Fibroblast of pulmonary artery (primary cell): ENCODE measurements around the gene POU2AF1.

ENCODE experiments used
- DNase-seq: peaks from one replicate; pipeline ENCODE4 v3.0.0-alpha.2; 2010; ENCODE audit warnings: low read depth
- H3K4me3 ChIP-seq: replicated peaks from 2 replicates; pipeline ENCODE4 v1.5.1; 2011; ENCODE audit warnings: low read depth, mild to moderate bottlenecking, control low read depth, low read length, moderate library complexity
- TF ChIP-seq, protein P1 (sequence below): IDR thresholded peaks from 2 replicates; pipeline ENCODE4 v1.5.1; 2011; ENCODE audit warnings: mild to moderate bottlenecking, control low read depth, low read length, inconsistent platforms; ENCODE audit errors: missing control alignments

POU2AF1 gene

DNA sequence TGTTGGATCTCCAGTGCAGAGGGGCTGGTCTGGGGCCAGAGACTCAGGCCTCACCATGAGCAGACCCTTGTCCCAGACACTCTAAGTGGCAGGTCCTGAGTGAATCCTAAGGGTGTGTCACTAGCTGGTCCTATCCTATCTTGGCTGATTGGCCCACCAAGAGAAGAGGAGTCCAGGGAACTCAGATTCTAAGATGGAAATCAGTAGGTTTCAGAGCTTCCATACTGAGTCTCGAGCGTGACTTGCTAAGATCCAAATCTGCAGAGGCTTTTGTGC, 10.9 kb downstream of the POU2AF1 start:
- H3K4me3 ChIP-seq: no peak overlapping the region
- TF ChIP-seq, protein P1, sequence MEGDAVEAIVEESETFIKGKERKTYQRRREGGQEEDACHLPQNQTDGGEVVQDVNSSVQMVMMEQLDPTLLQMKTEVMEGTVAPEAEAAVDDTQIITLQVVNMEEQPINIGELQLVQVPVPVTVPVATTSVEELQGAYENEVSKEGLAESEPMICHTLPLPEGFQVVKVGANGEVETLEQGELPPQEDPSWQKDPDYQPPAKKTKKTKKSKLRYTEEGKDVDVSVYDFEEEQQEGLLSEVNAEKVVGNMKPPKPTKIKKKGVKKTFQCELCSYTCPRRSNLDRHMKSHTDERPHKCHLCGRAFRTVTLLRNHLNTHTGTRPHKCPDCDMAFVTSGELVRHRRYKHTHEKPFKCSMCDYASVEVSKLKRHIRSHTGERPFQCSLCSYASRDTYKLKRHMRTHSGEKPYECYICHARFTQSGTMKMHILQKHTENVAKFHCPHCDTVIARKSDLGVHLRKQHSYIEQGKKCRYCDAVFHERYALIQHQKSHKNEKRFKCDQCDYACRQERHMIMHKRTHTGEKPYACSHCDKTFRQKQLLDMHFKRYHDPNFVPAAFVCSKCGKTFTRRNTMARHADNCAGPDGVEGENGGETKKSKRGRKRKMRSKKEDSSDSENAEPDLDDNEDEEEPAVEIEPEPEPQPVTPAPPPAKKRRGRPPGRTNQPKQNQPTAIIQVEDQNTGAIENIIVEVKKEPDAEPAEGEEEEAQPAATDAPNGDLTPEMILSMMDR: no peak
- DNase-seq: no peak

DNA sequence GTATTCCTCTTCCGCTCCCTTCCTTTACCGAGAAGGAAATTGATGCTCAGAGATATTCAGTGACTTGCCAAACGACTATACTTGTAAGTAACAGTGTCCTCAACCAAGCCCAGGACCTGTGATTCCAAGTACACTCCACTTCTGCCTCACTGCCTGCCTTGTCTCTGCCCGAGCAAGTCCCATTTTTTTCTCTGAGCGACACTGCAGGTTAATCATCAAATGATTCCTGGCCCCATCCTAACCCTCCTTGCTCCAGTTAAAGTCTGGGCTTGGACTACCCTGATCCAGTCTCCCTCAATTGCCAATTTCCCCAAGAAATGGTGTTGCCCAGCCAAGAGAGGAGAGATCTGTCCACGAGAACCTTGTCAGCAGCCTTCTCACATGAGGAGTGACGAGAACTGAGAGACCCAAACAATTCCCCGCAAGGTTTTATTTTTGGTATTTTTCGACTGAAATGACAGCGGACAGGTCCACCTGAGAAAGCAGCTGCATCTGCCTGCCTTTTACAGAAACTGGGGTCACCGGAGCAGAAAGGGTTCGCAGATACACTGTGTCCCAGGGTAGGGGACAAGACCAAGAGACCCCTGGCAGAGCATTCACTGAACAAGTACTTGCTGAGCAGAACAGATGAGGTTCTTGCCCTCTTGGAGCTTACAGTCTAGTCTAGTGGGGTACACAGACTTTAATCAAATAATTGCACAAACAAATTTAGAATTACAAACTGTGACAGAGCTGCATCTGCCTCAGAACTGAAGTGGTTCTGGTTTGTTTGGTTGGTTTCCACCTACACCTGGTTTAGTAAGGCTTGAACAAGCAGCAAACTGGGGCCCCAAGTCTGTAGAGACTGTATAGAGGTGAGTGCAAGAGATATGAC, 11.4 kb downstream of the POU2AF1 start:
- DNase-seq: no peak
- TF ChIP-seq, protein P1: no peak

GRCh38 chr11:111366560-111367410, 12.3 kb downstream of the POU2AF1 start:
- TF ChIP-seq, protein P1: no peak
- DNase-seq: no peak
- no peak overlapping the region for H3K4me3 ChIP-seq

More for the DNA sequence above, 11.4 kb downstream of the POU2AF1 start:
- no peak overlapping the region for H3K4me3 ChIP-seq

- TF ChIP-seq, protein P1: no peak
- DNase-seq: no peak
- no peak overlapping the region for H3K4me3 ChIP-seq
Observed at GRCh38 chr11:111365722-111366559, 13.1 kb downstream of the POU2AF1 start.

DNA sequence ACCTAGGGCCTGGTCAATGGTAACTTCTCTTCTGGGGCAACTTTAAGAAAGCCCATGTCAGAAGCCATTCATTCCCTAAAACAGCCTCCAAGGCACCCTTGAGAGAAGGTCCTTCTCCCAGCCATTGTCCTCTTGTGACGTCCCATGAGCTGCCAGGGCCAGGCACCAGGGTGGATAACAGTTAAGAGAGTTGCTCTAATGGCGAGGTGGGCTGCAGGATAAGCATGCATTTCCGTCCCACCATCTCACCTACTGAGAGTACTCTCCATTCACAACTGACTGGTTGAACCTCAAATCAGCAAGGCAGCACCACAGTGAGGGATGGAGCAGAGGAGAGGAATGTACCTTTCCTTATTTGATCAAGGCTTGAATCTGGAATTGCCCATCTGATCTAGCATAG, 14.6 kb downstream of the POU2AF1 start:
- H3K4me3 ChIP-seq: no peak overlapping the region
- DNase-seq: no peak
- TF ChIP-seq, protein P1: no peak

DNA sequence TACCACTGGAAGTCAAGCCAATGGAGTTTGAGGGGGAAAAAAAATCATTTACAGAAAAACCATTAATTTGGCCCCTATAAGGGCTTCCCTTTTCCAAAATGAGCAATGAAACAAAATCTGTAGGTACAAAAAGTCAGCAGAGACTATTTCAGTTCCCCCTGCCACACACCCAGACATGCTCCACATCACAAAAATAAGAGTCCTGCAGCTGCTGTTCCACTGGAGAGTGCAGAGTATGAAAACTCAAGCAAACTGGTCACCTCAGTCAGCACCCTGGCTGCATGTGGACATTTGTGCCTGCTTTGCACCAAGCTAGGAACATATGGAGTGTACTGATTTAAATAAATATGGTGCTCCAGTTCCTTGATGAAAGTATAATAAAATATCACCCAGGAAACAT, 15.1 kb downstream of the POU2AF1 start:
- TF ChIP-seq, protein P1: no peak
- H3K4me3 ChIP-seq: no peak overlapping the region
- DNase-seq: no peak
